Measurements from ENCODE around the gene CMPK1. TPM values are rescaled to one million over a fixed set of nuclear protein-coding genes. Genes with fewer than 3 reads are reported as not detected.

The CMPK1 gene
- total and polyA plus RNA-seq, 2 donors (not counting 3 experiments of a cell fraction or from before 2014, with no cell fraction given): 16.4 to 79.6 TPM

GRCh38 chr1:47374501-47374900 is 40.9 kb downstream of the CMPK1 start:
- H2AFZ ChIP-seq (ENCODE audit: low read depth, low read length): no peak overlapping the region
- no peak overlapping the region for H3K9ac ChIP-seq (replicated peaks; ENCODE audit: extremely low read depth, insufficient read depth, low read length)
- H3K4me2 ChIP-seq (ENCODE audit: insufficient read depth, low read length): no peak overlapping the region
- BruUV-seq (replicated peaks): no TSS peak
- H3K9me1 ChIP-seq (replicated peaks; ENCODE audit: control insufficient read depth, extremely low read depth, insufficient read depth, low read length): no peaks in the 10 kb centered on the region
- H3K9me3 ChIP-seq (replicated peaks; ENCODE audit: control insufficient read depth, insufficient read depth, low read length): no peaks in the 10 kb centered on the region
- TF ChIP-seq POLR2AphosphoS5 (IDR thresholded peaks at IDR 0.05; ENCODE audit: insufficient read depth, low read depth, low read length): no peak
- no peak for TF ChIP-seq MAX (IDR thresholded peaks at IDR 0.05; ENCODE audit: insufficient read depth, insufficient read length)
- TF ChIP-seq EZH2 (IDR thresholded peaks at IDR 0.05; ENCODE audit: borderline replicate concordance, low read depth, low read length, severe bottlenecking): no peak
- no peak for TF ChIP-seq MYC (IDR thresholded peaks at IDR 0.05; ENCODE audit: low read depth, low read length)
- no peak for TF ChIP-seq JUN (IDR thresholded peaks at IDR 0.05; ENCODE audit: borderline replicate concordance, insufficient read depth, insufficient read length, low read depth)
- no peak for TF ChIP-seq FOS (IDR thresholded peaks at IDR 0.05; ENCODE audit: borderline replicate concordance, insufficient read depth, low read length)
- no peak for TF ChIP-seq POLR2A (IDR thresholded peaks at IDR 0.05; ENCODE audit: low read depth, low read length)
- TF ChIP-seq GATA2 (IDR thresholded peaks at IDR 0.05; ENCODE audit: insufficient read depth, insufficient read length, low read depth, low read length): no peak
- TF ChIP-seq CTCF (IDR thresholded peaks at IDR 0.05; ENCODE audit: extremely low read depth in 1 of 2, insufficient read depth in 1 of 2, low read depth in 1 of 2, low read length in 2 of 2): no peak
- H3K4me3 ChIP-seq (replicated peaks in 1 of 3; ENCODE audit: insufficient read depth in 1 of 3, low read depth in 1 of 3, low read length in 3 of 3): no peak overlapping the region
- H3K36me3 ChIP-seq (ENCODE audit: control insufficient read depth in 2 of 2, extremely low read depth in 1 of 2, insufficient read depth in 2 of 2, low read length in 2 of 2): peaks cover 5 to 21% of the 10 kb centered on the region in 2 experiments
- no peak overlapping the region for H3K27ac ChIP-seq (ENCODE audit: insufficient read depth, low read depth, low read length)
- no peaks in the 10 kb centered on the region for H3K4me1 ChIP-seq (ENCODE audit: control insufficient read depth, extremely low read depth, insufficient read depth, low read length)
- ChIA-PET POLR2A (no interaction called here), CTCF (no interaction called here)
- FAIRE-seq (no peak), DNase-seq (ENCODE audit: low read depth, low spot score) (no peak)
- dilution Hi-C loops (cut with MboI; ENCODE audit: extremely low pct_ligation_motif_present, low sequenced_read_pairs) (no loop called here), intact Hi-C loops (cut with micrococcal nuclease) (no loop called here)
- H3K79me2 ChIP-seq (ENCODE audit: control insufficient read depth, insufficient read depth, low read length): no peaks in the 10 kb centered on the region
- H3K27me3 ChIP-seq (ENCODE audit: control insufficient read depth in 2 of 2, insufficient read depth in 2 of 2, low read length in 2 of 2): no peaks in the 10 kb centered on the region
- no peaks in the 10 kb centered on the region for H4K20me1 ChIP-seq (replicated peaks; ENCODE audit: control insufficient read depth, extremely low read depth, insufficient read depth, low read length)
